ENCODE results near the gene HBP1. TPM values are rescaled to one million over a fixed set of nuclear protein-coding genes. Genes with fewer than 3 reads are reported as not detected.

The HBP1 gene
- total and polyA plus RNA-seq, 2 of the 13 experiments (the other 11 are each of a cell fraction or from before 2014, with no cell fraction given), result 22.9 to 44.1 TPM

GRCh38 chr7:107207459-107207858, 38.7 kb downstream of the HBP1 start (continued):
- no peak for TF ChIP-seq XRCC5 (optimal IDR thresholded peaks at IDR 0.05; ENCODE audit: low read length)

- FAIRE-seq, result no peak
- no peak for DNase-seq (ENCODE audit: low spot score)
- Histone ChIP-seq H3K4me3 (replicated peaks in 1 of 3; ENCODE audit: insufficient read depth in 1 of 3, low read depth in 2 of 3, low read length in 3 of 3) (no peak overlapping the region), H3K27ac (ENCODE audit: extremely low read length, insufficient read depth, low read length) (no peak overlapping the region), H3K4me1 (ENCODE audit: insufficient read depth, low read length) (no peaks in the 10 kb centered on the region), H3K9ac (ENCODE audit: insufficient read depth, low read depth, low read length) (no peak overlapping the region), H3K9me3 (ENCODE audit: low read length) (no peaks in the 10 kb centered on the region), H3K4me2 (ENCODE audit: low read depth, low read length) (no peak overlapping the region), H3K36me3 (replicated peaks in 1 of 2; ENCODE audit: control insufficient read depth in 1 of 2, insufficient read depth in 2 of 2, low read length in 2 of 2) (peaks cover 6 to 43% of the 10 kb centered on the region in 2 experiments), H3K79me2 (ENCODE audit: insufficient read depth, low read length) (no peaks in the 10 kb centered on the region), H3K27me3 (ENCODE audit: control insufficient read depth in 1 of 2, insufficient read depth in 2 of 2, low read length in 2 of 2) (no peaks in the 10 kb centered on the region), H2AFZ (ENCODE audit: low read length) (no peak overlapping the region), H4K20me1 (ENCODE audit: insufficient read depth, low read length) (no peaks in the 10 kb centered on the region)
- POLR2A ChIA-PET, result no interaction called here
- no TSS peak for BruUV-seq (replicated peaks)
- in situ Hi-C loops (cut with HindIII; ENCODE audit: extremely low pct_ligation_motif_present, low pct_unique_long_range_greater_than_20kb) (loop anchor here (25.0 kb wide), 2 partner anchors 504 to 679 kb away; partner anchors contain the start of gene DLD), intact Hi-C loops (cut with micrococcal nuclease; ENCODE audit: unreplicated experiment) (no loop called here)
- CTCF ChIA-PET (ENCODE audit: low intra/inter-chr PET ratio, low total read pairs), result no interaction called here
- 98% methylated on average over 3 of the region's 3 CpGs for WGBS (ENCODE audit: low lambda C conversion rate)
- no peak for ATAC-seq
- no peak for TF ChIP-seq ZNF281 (CRISPR knock-in tag; IDR thresholded peaks at IDR 0.05; ENCODE audit: borderline replicate concordance)
- no peak for TF ChIP-seq ZNF619 (CRISPR knock-in tag; IDR thresholded peaks at IDR 0.05)
- TF ChIP-seq KLF12 (CRISPR knock-in tag; IDR thresholded peaks at IDR 0.05; ENCODE audit: borderline replicate concordance), result no peak
- TF ChIP-seq SIN3B (IDR thresholded peaks at IDR 0.05; ENCODE audit: low read length), result no peak
- TF ChIP-seq ZNF776 (CRISPR knock-in tag; IDR thresholded peaks at IDR 0.05), result no peak
- no peak for TF ChIP-seq THYN1 (CRISPR knock-in tag; IDR thresholded peaks at IDR 0.05; ENCODE audit: borderline replicate concordance, low read depth)
- TF ChIP-seq NBN (conservative IDR thresholded peaks at IDR 0.05), result no peak
- no peak for TF ChIP-seq MTF1 (CRISPR knock-in tag; IDR thresholded peaks at IDR 0.05)
- no peak for TF ChIP-seq THAP9 (CRISPR knock-in tag; IDR thresholded peaks at IDR 0.05; ENCODE audit: borderline replicate concordance)
- no peak for TF ChIP-seq ZBTB3 (CRISPR knock-in tag; IDR thresholded peaks at IDR 0.05; ENCODE audit: borderline replicate concordance, low read depth)
- no peak for TF ChIP-seq TRAFD1 (CRISPR knock-in tag; IDR thresholded peaks at IDR 0.05; ENCODE audit: borderline replicate concordance)
- no peak for TF ChIP-seq TFDP2 (CRISPR knock-in tag; IDR thresholded peaks at IDR 0.05)
- TF ChIP-seq ZFP36 (IDR thresholded peaks at IDR 0.05; ENCODE audit: borderline replicate concordance, low read depth, low read length, partially characterized antibody), result no peak
- TF ChIP-seq MXI1 (IDR thresholded peaks at IDR 0.05; ENCODE audit: borderline replicate concordance, low read depth, low read length), result no peak
These were observed 39.3 kb downstream of the HBP1 start for GRCh38 chr7:107208024-107208521.

Data from HepG2 (cell line).